RKO (cell line): Measurements from ENCODE around the gene HK1.
A peak's percentile ranks its signal among the peaks of the same experiment; 100 is the strongest.
"Not testable (repeated sequence)": the region's sequence is repeated elsewhere in the genome, so short reads cannot be mapped to it uniquely, and the experiment has no call there.

ENCODE experiments used
- DNase-seq: peaks from one replicate; pipeline ENCODE4 v3.0.0-alpha.2; 2016; ENCODE audit warnings: low spot score

HK1 gene

DNA sequence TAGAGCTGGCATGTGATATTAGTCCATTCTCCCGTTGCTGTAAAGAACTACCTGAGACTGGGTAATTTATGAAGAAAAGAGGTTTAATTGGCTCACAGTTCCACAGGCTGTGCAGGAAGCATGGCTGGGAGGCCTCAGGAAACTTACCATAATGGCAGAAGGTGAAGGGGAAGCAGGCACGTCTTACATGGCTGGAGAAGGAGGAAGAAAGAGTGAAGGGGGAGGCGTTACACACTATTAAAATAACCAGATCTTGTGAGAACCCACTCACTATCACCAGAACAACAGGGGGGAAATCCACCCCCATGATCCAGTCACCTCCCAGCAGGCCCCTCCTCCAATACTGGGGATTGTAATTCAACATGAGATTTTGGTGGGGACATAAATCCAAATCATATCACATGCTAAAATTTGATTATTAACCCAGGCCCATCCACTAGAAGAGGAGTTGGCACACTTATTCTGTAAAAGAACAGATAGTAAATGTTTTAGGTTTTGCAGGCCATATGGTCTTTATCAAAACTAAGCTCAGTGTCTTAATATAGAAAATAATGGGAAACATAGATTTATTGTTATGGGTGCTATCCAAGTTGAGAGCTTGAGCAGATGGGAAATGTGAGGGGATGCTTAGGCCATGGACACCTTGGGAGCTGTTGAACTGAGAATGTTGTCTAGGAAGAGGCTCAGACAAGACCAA lies 18.6 kb upstream of the HK1 start:
- DNase-seq: no peak

DNA sequence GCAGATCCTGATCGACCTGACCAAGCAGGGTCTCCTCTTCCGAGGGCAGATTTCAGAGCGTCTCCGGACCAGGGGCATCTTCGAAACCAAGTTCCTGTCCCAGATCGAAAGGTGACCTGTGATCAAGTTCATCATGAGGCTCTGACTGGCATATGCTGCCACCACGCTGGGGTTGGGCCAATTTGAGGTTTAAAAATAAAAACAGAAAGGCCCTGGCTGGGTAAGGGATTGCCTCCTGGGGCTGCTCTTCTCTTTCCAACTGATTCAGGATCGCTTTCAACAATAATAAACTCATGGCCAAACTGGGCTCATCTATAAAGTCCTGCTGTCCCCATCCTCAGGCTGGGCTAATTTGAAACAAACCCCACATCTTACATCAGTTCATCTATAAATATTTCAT lies 17.1 kb upstream of the HK1 start:
- no peak for DNase-seq

DNA sequence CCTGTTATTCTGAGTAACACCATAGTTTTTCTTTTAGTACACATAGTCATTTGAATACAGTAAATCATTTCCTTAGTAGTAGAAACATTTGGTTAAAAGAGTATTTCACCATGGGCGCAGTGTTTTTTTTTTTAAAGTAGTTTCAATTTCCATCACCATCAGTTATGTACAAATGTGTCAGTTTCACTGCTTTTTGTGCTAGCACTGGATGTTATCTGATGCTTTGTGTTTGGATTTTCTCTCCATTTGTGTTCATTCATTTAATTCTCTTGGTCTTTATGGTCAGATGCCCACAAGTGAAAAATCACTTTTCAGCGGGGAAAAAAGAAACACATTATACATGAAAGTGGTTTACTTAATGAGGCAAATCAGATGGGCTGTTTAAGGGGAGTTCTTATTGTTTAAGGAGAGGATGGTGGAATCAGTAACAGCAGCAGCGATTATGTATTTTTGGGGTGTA lies 16.0 kb upstream of the HK1 start:
- no peak for DNase-seq

DNA sequence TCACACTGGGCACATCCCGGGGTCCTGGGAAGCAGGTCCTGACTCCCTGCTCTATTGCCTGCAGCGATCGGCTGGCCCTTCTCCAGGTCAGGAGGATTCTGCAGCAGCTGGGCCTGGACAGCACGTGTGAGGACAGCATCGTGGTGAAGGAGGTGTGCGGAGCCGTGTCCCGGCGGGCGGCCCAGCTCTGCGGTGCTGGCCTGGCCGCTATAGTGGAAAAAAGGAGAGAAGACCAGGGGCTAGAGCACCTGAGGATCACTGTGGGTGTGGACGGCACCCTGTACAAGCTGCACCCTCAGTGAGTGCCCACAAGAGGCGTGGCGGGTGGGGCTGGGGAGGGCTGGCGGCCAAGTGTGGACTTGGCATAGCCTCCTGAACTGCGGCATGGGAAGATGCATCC lies 12.8 kb upstream of the HK1 start:
- no peak for DNase-seq

DNA sequence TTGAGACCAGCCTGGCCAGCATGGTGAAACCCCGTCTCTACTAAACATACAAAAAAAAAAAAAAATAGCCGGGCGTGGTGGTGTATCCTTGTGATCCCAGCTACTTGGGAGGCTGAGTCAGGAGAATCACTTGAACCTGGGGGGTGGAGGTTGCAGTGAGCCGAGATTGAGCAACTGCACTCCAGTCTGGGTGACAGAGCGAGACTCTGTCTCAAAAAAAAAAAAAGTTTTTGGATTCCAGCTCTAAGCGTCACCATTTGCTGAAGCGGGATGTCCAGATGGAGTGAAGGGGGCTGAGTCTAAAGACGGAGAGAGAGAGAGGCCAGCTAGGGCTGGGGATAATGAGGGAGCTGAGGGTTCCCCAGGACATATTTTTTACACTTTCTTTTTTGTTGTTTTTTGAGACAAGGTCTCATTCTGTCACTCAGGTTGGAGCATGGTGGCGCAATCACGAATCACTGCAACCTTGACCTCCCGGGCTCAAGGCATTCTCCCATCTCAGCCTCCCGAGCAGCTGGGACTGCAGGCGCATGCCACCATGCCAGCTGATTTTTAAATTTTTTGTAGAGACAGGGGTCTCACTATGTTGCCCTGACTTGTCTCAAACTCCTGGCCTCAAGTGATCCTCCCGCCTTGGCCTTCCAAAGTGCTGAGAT lies 9.4 kb upstream of the HK1 start:
- DNase-seq: no peak

DNA sequence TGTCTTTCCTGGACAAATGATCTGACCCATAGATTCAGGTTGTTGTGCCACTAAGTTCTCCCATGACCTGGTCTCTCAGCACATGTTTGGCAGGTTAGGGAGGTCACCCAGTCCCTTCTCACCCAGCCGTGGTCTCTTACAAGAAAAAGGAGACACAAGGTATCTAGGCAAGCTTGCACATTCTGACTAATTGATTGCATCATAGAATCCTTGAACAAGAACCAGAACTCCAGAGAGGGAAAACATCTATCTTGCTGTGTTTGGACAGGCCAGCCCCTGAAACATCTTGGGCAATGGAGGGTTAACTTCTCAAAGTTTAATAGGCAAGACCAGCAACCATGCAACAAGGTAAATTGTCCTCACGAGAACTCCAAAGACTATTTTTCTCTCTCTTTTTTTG lies 8.5 kb upstream of the HK1 start:
- DNase-seq: no peak

DNA sequence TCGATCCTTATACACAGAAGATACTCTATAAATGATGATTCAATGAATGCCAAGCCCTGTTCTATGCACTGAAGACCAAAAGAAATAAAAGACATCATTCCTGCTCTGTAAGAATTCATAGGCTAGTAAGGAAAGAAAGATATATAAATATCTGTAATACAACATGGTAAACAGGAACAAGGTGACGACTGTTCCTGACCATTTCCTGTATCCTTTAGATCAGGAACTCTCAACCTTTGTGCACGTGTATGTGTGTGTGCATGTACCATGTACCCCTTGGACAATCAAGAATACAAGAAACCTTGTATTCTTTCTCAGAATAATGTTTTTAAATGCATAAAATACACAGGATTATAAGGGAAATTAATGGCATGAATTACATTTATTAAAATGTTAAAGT lies 7.3 kb upstream of the HK1 start:
- no peak for DNase-seq

DNA sequence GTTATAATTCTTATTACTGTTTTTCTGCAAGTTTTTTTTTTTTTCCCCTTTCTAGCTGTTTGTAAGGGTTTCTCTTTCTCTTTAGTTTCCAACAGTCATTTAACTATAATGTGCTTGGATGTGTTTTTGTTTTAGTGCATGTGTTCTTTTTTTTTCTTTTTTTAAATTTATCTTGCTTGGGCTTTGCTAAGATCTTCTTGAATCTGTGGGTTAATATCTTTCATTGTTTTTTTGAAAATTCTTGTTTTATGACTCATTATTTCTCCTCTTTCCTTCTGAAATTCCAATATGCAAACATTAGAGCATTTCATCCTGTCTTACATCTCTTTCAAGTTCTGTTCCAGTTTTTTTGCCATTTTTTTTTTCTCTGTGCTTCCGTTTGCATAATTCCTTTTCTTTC lies 5.7 kb upstream of the HK1 start:
- no peak for DNase-seq

DNA sequence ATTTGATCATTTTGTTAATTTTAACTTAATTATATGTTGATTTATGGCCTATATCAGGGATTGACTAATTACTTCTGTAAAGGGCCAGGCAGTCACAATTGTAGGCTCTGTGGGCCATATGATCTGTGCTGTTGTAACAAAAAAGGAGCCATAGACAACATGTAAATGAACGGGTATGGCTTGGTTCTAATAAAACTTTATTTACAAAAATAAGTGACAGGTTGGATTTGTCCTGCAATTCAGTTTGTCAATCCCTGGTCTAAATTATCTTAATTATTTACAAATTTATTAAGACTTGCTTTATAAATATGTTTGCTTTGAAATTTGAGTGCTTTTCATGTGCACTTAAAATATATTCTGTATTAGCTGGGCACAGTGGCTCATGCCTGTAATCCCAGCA lies 2.9 kb upstream of the HK1 start:
- DNase-seq: no peak

DNA sequence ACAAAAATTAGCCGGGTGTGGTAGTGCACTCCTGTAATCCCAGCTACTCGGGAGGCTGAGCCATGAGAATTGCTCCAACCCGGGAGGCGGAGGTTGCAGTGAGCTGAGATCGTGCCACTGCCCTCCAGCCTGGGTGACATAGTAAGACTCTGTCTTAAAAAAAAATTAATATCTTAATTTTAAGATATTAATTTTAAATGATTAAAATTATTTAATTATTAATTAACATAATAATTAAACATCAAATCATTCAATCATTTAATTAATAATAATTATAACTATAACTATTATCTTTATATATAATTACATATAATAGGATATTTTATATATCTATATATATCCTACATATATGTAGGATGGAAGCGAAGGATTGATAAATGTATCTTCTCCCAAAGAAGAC lies 1.8 kb upstream of the HK1 start:
- no peak for DNase-seq

DNA sequence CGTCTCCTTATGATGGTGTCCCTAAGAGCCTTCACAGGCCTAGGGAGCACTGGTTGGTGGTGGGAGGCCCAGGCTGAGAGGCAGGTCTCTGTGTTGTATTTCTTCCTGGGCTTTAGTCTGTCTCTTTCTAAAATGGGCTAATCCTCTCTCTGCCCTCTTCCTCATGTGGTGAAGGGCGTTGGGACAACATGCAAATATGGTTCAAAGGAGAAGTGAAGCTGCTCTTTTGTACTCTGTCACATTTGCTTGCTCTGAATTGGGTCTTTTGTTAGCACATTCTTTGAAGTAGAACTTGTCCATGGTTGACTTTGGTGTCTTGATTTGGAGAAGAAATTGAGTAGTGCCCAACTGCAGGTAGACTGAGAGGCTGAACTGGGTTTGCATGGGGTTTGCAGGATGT lies 814 bp downstream of the HK1 start:
- no peak for DNase-seq

DNA sequence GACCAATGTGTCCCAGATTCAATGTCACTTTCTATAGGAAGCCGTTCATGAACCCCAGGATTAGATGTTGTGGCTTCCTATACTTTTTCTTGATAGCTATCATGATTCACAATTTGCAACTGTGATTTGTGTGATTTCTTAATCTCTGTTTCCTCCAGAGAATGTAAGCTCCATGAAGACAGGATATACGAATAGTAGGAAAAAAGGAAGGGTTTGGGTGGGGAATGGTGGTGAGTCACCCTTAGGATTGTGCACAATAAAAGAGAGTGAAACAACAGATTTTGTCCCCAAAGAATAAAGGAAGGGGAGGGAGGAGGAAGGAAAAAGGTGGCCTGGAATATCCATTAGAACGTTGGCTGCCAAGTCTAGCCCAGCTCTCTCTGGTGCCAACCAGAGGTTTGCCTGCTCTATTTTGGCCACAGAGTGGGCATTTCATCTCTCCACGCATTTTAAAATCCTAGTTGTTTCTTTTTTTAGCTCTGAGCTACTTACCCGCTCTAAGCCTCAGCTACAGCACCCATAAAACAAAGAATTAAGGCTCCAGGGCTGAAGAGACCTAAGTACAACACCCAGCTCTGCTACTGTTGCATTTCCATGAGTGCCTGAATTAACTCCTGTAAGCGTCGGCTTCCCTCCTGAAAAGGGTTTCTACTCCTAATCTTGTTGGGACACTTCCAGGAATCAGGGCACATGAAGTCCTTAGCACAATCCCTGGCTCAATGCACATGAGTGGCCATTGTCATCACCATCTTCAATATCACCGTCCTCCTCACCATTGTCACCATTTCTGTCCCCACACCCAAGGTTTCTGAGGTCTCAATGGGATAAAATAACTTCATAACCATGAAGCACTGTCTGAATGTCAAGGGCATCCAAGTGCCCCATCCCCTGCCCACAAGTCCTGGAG lies 3.5 kb downstream of the HK1 start:
- no peak for DNase-seq

DNA sequence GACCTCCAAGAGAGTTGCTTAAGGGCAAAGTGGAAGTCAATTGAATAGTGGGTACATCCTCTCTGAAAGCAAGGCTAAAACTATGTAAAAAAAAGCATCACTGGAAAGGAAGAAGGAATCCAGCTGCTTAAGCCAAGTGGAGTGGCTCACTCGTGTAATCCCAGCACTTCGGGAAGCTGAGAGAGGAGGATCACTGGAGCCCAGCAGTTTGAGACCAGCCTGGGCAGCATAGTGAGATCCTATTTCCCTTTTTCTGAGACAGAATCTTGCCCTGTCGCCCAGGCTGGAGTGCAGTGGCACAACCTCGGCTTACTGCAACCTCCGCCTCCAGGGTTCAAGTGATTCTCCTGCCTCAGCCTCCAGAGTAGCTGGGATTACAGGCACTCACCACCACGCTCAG lies 6.1 kb downstream of the HK1 start:
- DNase-seq: not testable (repeated sequence)

DNA sequence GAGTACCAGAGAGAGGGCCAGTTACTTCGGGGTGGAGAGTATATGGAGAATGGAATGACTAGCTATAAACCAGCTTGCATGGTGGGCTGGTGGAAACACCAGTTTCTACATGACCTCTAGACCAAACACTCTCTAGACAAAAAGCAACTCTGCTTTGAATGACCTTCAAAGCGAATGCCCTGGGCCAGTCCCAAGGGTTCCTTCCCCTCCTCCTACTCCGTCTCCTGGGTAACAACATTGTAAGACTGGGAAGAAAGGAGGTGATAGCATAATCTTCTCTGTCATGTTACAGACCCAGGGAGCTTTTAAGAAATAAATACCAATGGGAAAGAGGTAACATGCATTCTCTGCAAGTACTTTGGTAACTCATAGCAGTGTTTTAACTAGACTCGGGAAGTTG lies 7.4 kb downstream of the HK1 start:
- no peak for DNase-seq

DNA sequence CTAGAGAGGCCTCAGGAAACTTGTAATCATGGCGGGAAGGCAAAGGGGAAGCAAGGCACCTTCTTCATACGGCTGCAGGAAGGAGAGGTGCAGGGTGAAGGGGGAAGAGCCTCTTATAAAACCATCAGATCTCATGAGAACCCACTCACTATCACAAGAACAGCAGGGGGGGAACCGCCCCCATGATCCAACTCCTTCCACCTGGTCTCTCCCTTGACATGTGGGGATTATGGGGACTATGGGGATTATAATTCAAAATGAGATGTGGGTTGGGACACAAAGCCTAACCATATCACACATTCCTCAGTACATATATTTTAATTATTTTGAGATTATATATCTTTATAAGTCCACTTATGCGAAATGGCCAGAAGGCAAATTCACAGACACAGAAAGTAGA lies 8.9 kb downstream of the HK1 start:
- no peak for DNase-seq

DNA sequence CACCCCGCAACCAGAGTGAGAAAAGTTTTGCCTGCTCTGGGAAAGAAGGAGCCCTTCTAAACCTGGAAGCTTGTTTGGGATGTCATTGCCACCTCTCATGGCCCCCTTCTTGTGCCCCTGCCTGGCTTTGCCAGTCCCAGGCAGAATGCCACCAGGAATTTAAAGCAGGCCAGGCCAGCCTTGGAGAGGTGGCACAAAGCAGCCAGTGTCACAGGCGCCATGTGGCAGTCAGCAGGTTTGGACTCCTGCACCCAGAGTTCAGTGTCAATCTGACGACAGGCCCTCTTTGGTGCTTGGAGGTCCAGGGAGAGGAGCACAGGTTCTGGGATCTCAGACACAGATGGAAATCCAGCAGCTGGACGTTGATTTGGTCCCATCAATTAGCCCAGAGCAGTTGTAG lies 12.7 kb downstream of the HK1 start:
- DNase-seq: no peak

DNA sequence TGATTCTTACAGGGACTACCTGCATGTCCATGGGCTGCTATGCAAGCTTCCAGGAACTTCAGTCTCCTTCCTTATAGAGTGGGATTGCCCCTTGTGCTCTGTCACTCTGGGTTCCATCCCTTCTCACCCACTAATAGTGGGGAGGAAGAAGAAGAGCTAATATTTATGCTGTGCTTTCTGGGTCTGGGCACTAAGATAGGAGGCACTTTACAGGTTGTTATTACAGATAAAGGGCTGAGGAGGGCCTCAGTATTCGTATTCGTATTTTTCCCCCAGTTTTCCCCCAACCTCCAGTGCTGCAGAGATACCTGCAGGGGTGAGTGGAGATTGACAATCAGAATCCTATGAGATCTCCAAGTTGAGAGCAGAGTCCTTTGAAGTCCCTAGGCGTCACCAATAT lies 14.2 kb downstream of the HK1 start:
- no peak for DNase-seq

DNA sequence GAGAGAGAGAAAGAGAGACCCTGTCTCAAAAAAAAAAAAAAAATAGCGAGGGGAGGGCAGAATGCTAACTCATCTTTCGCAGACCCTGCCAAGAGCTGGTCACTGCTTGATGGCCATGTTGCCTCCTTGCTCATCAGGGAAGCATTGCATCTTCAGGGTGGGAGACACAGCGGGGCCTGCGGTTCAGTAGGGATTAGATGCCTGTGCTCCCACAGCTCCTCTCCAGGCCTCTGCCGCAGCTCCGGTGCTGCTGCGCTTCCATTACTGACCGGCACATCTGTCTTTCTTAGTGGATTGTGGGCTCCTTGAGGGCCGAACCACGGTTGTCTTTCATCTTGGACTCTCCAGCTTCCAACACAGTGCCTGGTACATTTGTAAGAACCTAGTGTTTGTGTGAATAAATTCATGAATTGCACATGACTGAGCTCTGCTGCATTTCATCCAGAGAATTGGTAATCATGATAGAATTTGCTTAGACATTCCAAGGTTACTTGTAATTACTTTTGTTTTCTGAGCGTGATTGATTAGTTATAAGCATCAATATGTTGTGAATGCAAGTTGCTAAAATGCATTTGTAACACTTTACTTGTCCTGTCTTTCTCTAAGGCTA lies 16.8 kb downstream of the HK1 start:
- no peak for DNase-seq

DNA sequence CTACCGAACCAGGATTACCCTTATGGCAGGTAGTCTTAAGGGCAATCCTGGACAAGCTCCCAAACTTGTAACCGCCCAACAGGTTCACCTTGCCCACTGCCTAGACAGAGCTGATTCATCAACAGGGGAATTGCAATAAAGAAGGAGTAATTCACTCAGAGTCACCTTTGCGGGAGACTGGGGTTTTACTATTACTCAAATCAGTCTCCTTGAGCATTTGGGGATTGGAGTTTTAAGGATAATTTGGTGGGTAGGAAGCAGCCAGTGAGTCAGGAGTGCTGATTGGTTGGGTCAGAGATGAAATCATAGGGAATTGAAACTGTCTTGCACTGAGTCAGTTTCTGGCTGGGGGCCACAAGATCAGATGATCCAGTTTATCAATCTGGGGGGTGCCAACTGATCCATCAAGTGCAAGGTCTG lies 25.3 kb downstream of the HK1 start:
- peak; percentile 34 for DNase-seq

DNA sequence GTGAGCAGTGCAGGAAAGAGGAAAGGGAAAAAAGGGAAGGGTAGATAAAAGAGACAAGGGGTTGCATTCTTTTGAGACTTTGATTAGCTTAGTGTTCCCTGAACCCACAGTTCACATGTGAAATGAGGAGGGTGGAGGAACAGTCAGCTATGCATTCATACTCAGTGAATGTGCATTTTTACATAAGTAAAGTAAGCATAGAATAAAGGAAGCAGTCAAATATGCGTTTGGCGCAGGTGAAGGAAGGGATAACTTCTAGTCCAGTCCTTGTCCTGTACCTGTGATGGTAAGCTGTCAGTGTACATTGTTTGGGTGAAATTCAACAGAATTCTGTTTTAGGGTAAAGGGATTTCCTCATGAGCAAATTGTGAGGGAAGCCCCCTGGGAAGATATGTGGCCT lies 28.1 kb downstream of the HK1 start:
- DNase-seq: no peak

DNA sequence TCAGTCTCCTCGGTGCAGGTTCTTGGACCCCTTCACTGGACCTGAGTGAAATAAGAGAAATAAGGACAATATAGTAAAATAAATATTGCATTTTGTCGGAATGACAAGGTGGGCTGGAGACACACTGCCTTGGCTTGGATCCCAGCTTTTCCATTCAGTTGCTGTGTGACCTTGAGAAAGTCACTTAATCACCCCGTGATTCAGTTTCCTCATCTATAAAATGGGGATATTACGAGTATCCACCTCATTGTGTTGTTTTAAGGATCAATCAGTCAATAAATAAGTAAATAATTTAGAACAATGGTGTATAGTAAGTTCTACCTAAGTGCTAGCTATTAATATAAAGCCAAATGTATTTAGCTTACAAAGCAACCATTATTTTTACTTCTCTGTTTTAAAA lies 29.1 kb downstream of the HK1 start:
- no peak for DNase-seq

DNA sequence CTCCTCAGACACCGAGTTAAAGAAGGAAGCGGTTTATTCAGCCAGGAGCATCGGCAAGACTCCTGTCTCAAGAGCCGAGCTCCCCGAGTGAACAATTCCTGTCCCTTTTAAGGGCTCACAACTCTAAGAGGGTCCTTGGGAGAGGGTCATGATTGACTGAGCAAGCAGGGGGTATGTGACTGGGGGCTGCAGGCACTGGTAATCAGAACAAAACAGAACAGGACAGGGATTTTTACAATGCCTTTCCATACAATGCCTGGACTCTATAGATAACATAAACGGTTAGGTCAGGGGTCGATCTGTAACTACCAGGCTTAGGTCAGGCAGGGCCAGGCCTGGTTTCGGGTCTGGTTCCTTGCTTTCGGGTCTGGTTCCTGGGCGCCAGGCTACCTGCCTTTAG lies 30.0 kb downstream of the HK1 start:
- DNase-seq: not testable (repeated sequence)

DNA sequence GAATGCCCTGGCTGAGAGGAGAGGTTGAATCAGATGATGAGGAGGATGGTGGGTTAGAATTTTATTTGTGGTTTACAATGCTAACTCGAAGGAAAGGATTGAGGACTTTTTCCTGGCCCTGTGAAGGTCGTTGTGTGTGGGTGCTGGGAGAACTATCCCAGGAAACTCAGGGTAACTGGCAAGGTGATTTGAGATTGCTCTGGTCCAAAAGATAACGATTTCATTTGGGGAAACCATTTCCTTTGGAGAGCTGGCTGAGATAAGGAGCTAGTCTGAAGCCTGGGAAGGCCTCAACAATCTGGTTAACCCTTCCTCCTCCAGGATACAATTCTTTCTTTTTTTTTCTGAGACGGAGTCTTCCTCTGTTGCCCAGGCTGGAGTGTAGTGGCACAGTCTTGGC lies 33.0 kb downstream of the HK1 start:
- DNase-seq: no peak
